Adrenal gland (tissue), 12 donors: ENCODE measurements around the gene ZNF681. TPM values are rescaled to one million over a fixed set of nuclear protein-coding genes. Genes with fewer than 3 reads are reported as not detected.

ENCODE experiments used
- DNase-seq, 7 donors: peaks; one replicate each; pipeline ENCODE4 v3.0.0-alpha.2; 2019 to 2020
- H3K27ac ChIP-seq, 5 donors: fragments of 200-600 bp; sonication (generic) in 4 of 5; 1 replicate in 3 of 5; 2 replicates in 2 of 5; pipeline versions ENCODE4 v1.5.1 to v1.8.0; 2016 to 2020; ENCODE audit warnings: mild to moderate bottlenecking in 1 of 5
- H3K27me3 ChIP-seq: fragments of 200-600 bp; 2 replicates; pipeline ENCODE4 v1.8.0; 2021
- H3K36me3 ChIP-seq, 2 donors: fragments of 200-600 bp; replicated peaks in 1 of 2; 1 replicate in 1 of 2; 2 replicates in 1 of 2; pipeline versions ENCODE4 v1.5.1 to v1.8.0; 2018 to 2022
- H3K4me1 ChIP-seq, 2 donors: fragments of 200-600 bp; replicated peaks in 1 of 2; 1 replicate in 1 of 2; 2 replicates in 1 of 2; pipeline versions ENCODE4 v1.5.1 to v1.8.0; 2018 to 2021
- H3K4me3 ChIP-seq, 4 donors: fragments of 200-600 bp; sonication (generic) in 3 of 4; one replicate each; pipeline ENCODE4 v1.5.1; 2016 to 2018
- H3K9me3 ChIP-seq, 3 donors: fragments of 200-600 bp; sonication (generic) in 1 of 3; replicated peaks in 1 of 3; 1 replicate in 2 of 3; 2 replicates in 1 of 3; pipeline versions ENCODE4 v1.5.1 to v1.8.0; 2016 to 2021
- CTCF ChIP-seq, 6 experiments: fragments of 450-650 bp in 4 of 6; fragments of 200-600 bp in 2 of 6; sonication (generic) in 1 of 6; IDR thresholded peaks; 1 replicate in 5 of 6; 2 replicates in 1 of 6; pipeline versions ENCODE4 v1.5.1 to v1.8.0; 2016 to 2021; ENCODE audit warnings: antibody characterized with exemption in 6 of 6, mild to moderate bottlenecking in 2 of 6, moderate library complexity in 1 of 6
- POLR2A ChIP-seq, 2 donors: fragments of 450-650 bp; IDR thresholded peaks; one replicate each; pipeline ENCODE4 v1.6.1; 2017; ENCODE audit warnings: antibody characterized with exemption in 2 of 2, mild to moderate bottlenecking in 2 of 2, moderate library complexity in 1 of 2
- WGBS, 4 donors: extraction: QIAGEN DNeasy Blood & Tissue Kit in 2 of 4; methylation state at CpG; one replicate each; pipeline versions ENCODE4 v1.1.5 to v1.1.7; 2013 to 2017; 5-methylcytosine and 5-hydroxymethylcytosine counted together
- intact Hi-C, 2 donors: fragments of 100-400 bp; cut with DNase I; formaldehyde crosslinking; loops; one replicate each; pipeline versions ENCODE4 v1.14.1 to v1.15.0; 2022 to 2023
- polyA plus RNA-seq, 3 donors: library from polyadenylated mRNA; stranded (reverse); fragments of 200-250 nt in 2 of 3; fragments of 350-450 nt in 1 of 3; fragmentation: Illumina TruSeq in 1 of 3; extraction: RNeasy Lipid Tissue Mini Kit (QIAGEN cat#74804) in 1 of 3; gene quantifications; one replicate each; pipeline ENCODE4 v1.2.3, GENCODE V29; 2013 to 2014
- total RNA-seq, 9 donors: library from RNA; depleted of rRNA in 4 of 9; stranded (reverse); fragments of >200 nt in 4 of 9; fragments of 120-200 nt in 1 of 9; fragmentation: NEBNext Ultra II Directional in 1 of 9; extraction: Animal tissue kit (Norgen Biotek cat#: 25700) in 1 of 9; gene quantifications; one replicate each; pipeline versions ENCODE4 v1.1.0 to v1.2.4, GENCODE V29; 2013 to 2023
- donor health status: healthy with polysubstance abuse.
- donor health status: Bipolar disorder and iron deficiency.
- donor health status: DM: yes; HTN: yes; CAD: no.
- donor health status: DM: no; HTN: no; CAD: no.
- donor health status: DM: no; HTN: no; CAD: no.
- donor health status: DM: yes; HTN: yes; CAD: no.

The ZNF681 gene
- total and polyA plus RNA-seq, 12 donors = 0.44 to 5.8 (median 1.7) TPM

DNA sequence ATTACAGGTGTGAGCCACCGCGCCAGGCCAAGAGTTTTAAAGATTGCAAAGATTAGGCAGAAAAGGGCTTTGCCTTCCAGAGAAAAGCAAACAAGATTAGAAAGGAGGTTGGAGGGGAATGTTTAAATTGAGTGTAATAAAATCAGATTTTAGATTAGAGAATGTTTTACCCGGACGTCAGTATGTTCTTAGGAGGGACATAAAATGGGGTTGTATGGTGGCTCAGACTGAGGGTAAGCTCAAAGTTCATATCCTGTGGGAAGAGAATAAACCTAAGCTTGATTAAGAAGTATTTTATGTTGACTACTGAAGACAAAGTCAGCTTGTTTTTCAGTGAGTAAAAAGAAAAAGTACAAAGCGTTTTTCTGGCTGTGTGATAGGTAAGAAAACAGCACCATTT is 34.1 kb upstream of the ZNF681 start:
- no peak for DNase-seq
- TF ChIP-seq POLR2A (IDR thresholded peaks at IDR 0.05) = no peak
- no peak for TF ChIP-seq CTCF (IDR thresholded peaks at IDR 0.05)
- Histone ChIP-seq H3K36me3 (no peaks in the 10 kb centered on the region), H3K4me1 (peaks cover 3 to 4% of the 10 kb centered on the region in 2 donors), H3K9me3 (no peaks in the 10 kb centered on the region), H3K27ac (no peak overlapping the region), H3K27me3 (no peaks in the 10 kb centered on the region), H3K4me3 (no peak overlapping the region)
- intact Hi-C loops = no loop called here
- 92 to 96% (median 95%) methylated on average over 5 of the region's 5 CpGs for WGBS, 4 donors

DNA sequence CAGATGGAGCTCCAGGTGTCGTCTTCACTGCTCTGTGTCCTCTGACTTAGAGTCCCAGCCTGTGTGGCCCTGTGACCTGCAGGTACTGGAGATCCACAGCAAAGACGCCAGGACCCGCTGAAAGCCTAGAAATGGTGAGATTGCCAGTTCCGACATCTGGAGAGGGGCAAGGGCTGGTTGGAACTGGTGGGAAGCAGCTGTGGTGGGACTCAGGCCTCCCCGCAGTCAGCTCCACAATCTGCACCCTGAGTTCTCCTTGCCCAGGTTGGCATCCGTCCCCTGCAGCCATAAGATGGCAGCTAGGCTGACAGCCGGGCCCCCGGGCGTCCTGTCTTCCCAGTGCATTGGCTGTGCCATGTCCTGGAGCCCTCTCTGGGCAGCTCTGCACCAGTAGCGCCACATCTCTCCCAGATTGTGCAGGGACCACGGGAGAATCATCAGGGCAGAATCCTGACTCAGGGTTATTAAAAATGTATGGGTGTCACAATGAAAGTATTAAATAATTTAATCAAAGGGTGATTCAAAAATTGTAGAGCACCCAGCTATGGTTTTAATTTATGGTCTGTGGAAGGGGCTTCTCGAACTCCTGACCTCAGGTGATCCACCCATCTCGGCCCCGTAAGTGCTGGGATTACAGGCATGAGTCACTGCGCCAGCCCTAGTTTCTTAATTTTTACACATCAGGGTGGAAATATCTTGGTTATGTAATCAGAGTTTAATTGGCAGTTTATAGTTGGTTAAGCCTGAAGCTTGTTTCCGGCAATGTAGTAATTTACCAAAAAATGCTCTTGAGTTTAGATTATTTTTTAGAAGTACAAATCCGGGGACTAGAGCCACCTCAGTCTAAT is 32.2 kb upstream of the ZNF681 start:
- Histone ChIP-seq H3K27ac (no peak overlapping the region), H3K4me3 (no peak overlapping the region), H3K9me3 (no peaks in the 10 kb centered on the region), H3K27me3 (no peaks in the 10 kb centered on the region), H3K36me3 (no peaks in the 10 kb centered on the region), H3K4me1 (peaks cover 3 to 4% of the 10 kb centered on the region in 2 donors)
- no peak for TF ChIP-seq POLR2A (IDR thresholded peaks at IDR 0.05)
- DNase-seq = no peak
- WGBS, 4 donors = 77 to 82% (median 80%) methylated on average over 8 to 17 of the region's 17 CpGs
- intact Hi-C loops = no loop called here

DNA sequence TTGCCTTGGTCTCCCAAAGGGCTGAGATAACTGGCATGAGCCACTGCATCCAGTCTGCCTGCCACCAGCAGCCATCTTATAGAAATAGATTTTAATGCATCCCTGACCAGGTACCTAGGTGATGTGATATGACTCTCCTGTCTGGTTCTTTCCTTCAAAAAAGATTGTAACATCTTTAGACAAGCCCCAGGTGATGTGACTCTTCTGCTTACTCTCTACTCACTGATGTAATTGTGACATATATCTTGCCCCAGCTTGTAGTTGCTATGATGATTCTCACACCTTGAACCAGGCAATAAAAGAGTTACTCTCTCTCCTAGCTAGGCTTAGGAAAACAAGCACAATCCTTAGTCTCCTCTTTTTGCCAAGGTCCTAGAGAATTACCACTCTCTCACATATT is 30.6 kb upstream of the ZNF681 start:
- no peaks in the 10 kb centered on the region for H3K4me1 ChIP-seq
- intact Hi-C loops = no loop called here
- H3K9me3 ChIP-seq = no peaks in the 10 kb centered on the region
- H3K4me3 ChIP-seq = no peak overlapping the region
- DNase-seq = no peak
- no peak overlapping the region for H3K27ac ChIP-seq
- H3K27me3 ChIP-seq = no peaks in the 10 kb centered on the region
- H3K36me3 ChIP-seq = no peaks in the 10 kb centered on the region
- TF ChIP-seq CTCF (IDR thresholded peaks at IDR 0.05) (no peak), POLR2A (IDR thresholded peaks at IDR 0.05) (no peak)

DNA sequence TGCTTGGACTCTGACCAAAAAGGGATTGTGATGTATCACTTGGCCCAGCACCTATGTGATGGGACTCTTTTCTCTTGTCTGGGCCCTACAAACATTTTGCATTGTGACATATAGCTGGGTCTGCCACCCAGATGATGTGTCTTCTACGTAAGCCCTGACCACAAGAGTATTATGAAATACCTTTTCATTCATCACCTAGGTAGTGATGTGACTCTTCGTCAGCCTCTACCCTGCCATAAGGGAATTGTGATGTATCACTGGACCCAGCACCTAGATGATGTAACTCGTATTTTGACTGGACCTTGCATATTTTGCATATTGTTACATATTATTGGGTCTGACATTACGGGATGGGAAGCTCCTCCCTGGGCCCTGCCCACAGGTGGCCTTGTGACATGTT is 29.7 kb upstream of the ZNF681 start:
- Histone ChIP-seq H3K9me3 (no peaks in the 10 kb centered on the region), H3K4me3 (no peak overlapping the region), H3K27me3 (no peaks in the 10 kb centered on the region), H3K36me3 (no peaks in the 10 kb centered on the region), H3K27ac (no peak overlapping the region), H3K4me1 (no peaks in the 10 kb centered on the region)
- intact Hi-C loops = no loop called here
- DNase-seq = no peak
- TF ChIP-seq CTCF (IDR thresholded peaks at IDR 0.05) (no peak), POLR2A (IDR thresholded peaks at IDR 0.05) (no peak)
- 91 to 96% (median 93%) methylated on average over 4 of the region's 4 CpGs for WGBS, 4 donors

GRCh38 chr19:23787106-23787505 is 28.4 kb upstream of the ZNF681 start:
- 54 to 67% (median 59%) methylated on average over 3 of the region's 3 CpGs for WGBS, 4 donors
- TF ChIP-seq CTCF (IDR thresholded peaks at IDR 0.05) (peak in 1 of 6 experiments; percentile 6), POLR2A (IDR thresholded peaks at IDR 0.05) (no peak)
- intact Hi-C loops = no loop called here
- Histone ChIP-seq H3K4me3 (no peak overlapping the region), H3K27me3 (no peaks in the 10 kb centered on the region), H3K4me1 (no peaks in the 10 kb centered on the region), H3K27ac (peak overlapping the region in 3 of 5 donors; percentile 13 to 67 (median 30)), H3K9me3 (no peaks in the 10 kb centered on the region), H3K36me3 (no peaks in the 10 kb centered on the region)
- peak in 6 of 7 donors; percentile 59 to 76 (median 68) for DNase-seq
